SK-N-SH (cell line): ENCODE measurements around the gene EDN3.

Source experiments
- CTCF ChIP-seq: fragments of 200-600 bp; sonication (generic); IDR thresholded peaks from 2 replicates; pipeline ENCODE4 v1.6.1; 2017; ENCODE audit warnings: antibody characterized with exemption, mild to moderate bottlenecking, moderate library complexity
- EP300 ChIP-seq, 2 experiments: IDR thresholded peaks; 2 replicates each; pipeline versions ENCODE4 v1.4.0 to v1.6.1; 2012; ENCODE audit warnings: borderline replicate concordance in 1 of 2, low read depth in 1 of 2, low read length in 1 of 2
- FOXJ3 ChIP-seq: sonication (generic); formaldehyde crosslinking; IDR thresholded peaks from 2 replicates; pipeline ENCODE4 v1.5.1; 2020; ENCODE audit warnings: mild to moderate bottlenecking, missing genetic modification reagents
- POLR2AphosphoS5 ChIP-seq: IDR thresholded peaks from 2 replicates; pipeline ENCODE4 v1.6.1; 2012; ENCODE audit warnings: low read depth, low read length
- RAD21 ChIP-seq: IDR thresholded peaks from 2 replicates; pipeline ENCODE4 v1.6.1; 2012; ENCODE audit warnings: mild to moderate bottlenecking, low read length
- RCOR1 ChIP-seq: fragments of 150-350 bp; IDR thresholded peaks from 2 replicates; pipeline ENCODE4 v1.6.1; 2017; ENCODE audit warnings: antibody characterized with exemption, low read length
- TAF1 ChIP-seq: IDR thresholded peaks from 2 replicates; pipeline ENCODE4 v1.6.1; 2012; ENCODE audit warnings: low read depth, mild to moderate bottlenecking, low read length, moderate library complexity, borderline replicate concordance
- TEAD4 ChIP-seq: IDR thresholded peaks from 2 replicates; pipeline ENCODE4 v1.4.0; 2012; ENCODE audit warnings: mild to moderate bottlenecking, borderline replicate concordance; ENCODE audit not compliant: insufficient read depth
- TF ChIP-seq, protein P1 (sequence below): fragments of 150-350 bp; IDR thresholded peaks from 2 replicates; pipeline ENCODE4 v1.6.1; 2016; ENCODE audit warnings: mild to moderate bottlenecking, low read depth, low read length
- TF ChIP-seq, protein P2 (sequence below): IDR thresholded peaks from 2 replicates; pipeline ENCODE4 v1.6.1; 2012; ENCODE audit warnings: mild to moderate bottlenecking, low read depth, low read length, moderate library complexity

- TF ChIP-seq RCOR1, result no peak
- TF ChIP-seq FOXJ3 (CRISPR knock-in tag), result no peak
- TF ChIP-seq, protein P1, sequence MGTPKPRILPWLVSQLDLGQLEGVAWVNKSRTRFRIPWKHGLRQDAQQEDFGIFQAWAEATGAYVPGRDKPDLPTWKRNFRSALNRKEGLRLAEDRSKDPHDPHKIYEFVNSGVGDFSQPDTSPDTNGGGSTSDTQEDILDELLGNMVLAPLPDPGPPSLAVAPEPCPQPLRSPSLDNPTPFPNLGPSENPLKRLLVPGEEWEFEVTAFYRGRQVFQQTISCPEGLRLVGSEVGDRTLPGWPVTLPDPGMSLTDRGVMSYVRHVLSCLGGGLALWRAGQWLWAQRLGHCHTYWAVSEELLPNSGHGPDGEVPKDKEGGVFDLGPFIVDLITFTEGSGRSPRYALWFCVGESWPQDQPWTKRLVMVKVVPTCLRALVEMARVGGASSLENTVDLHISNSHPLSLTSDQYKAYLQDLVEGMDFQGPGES, result no peak
- no peak for TF ChIP-seq TEAD4
- TF ChIP-seq CTCF, result no peak
- TF ChIP-seq RAD21, result no peak
- no peak for TF ChIP-seq EP300 (IDR thresholded peaks at IDR 0.05; ENCODE audit: borderline replicate concordance in 1 of 2, low read depth in 1 of 2, low read length in 1 of 2)
- TF ChIP-seq, protein P2, sequence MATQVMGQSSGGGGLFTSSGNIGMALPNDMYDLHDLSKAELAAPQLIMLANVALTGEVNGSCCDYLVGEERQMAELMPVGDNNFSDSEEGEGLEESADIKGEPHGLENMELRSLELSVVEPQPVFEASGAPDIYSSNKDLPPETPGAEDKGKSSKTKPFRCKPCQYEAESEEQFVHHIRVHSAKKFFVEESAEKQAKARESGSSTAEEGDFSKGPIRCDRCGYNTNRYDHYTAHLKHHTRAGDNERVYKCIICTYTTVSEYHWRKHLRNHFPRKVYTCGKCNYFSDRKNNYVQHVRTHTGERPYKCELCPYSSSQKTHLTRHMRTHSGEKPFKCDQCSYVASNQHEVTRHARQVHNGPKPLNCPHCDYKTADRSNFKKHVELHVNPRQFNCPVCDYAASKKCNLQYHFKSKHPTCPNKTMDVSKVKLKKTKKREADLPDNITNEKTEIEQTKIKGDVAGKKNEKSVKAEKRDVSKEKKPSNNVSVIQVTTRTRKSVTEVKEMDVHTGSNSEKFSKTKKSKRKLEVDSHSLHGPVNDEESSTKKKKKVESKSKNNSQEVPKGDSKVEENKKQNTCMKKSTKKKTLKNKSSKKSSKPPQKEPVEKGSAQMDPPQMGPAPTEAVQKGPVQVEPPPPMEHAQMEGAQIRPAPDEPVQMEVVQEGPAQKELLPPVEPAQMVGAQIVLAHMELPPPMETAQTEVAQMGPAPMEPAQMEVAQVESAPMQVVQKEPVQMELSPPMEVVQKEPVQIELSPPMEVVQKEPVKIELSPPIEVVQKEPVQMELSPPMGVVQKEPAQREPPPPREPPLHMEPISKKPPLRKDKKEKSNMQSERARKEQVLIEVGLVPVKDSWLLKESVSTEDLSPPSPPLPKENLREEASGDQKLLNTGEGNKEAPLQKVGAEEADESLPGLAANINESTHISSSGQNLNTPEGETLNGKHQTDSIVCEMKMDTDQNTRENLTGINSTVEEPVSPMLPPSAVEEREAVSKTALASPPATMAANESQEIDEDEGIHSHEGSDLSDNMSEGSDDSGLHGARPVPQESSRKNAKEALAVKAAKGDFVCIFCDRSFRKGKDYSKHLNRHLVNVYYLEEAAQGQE, result no peak
- TF ChIP-seq TAF1, result no peak
- no peak for TF ChIP-seq POLR2AphosphoS5
These were observed 56.3 kb downstream of the EDN3 start for GRCh38 chr20:59356662-59357165.
